A549 (cell line): ENCODE measurements around the gene DRD1. TPM values are rescaled to one million over a fixed set of nuclear protein-coding genes. Genes with fewer than 3 reads are reported as not detected.
"Not testable (repeated sequence)": the region's sequence is repeated elsewhere in the genome, so short reads cannot be mapped to it uniquely, and the experiment has no call there.

Experiments used
- ATAC-seq, 2 experiments: fragments of 200-7000 bp in 1 of 2; fragments of >200 bp in 1 of 2; cut with Nextera tagmentation in 1 of 2; cut with Tn5 transposase in 1 of 2; 3 replicates each; pipeline versions ENCODE4 v1.8.0 to v1.9.1; 2018 to 2020; ENCODE audit warnings: mild to moderate bottlenecking in 1 of 2, moderate library complexity in 1 of 2
- CTCF ChIA-PET: fragments of 300-600 bp; sonication (Branson Sonifier 250); formaldehyde crosslinking; extraction: SDS; loops from one replicate; lab custom pipeline; 2021; ENCODE audit warnings: antibody characterized with exemption, inconsistent platforms; lab: Yijun Ruan, JAX
- POLR2A ChIA-PET: fragments of 350-600 bp; formaldehyde crosslinking; extraction: SDS; loops from one replicate; lab custom pipeline; 2021; ENCODE audit warnings: antibody characterized with exemption, inconsistent platforms; lab: Yijun Ruan, JAX
- DNase-seq, 2 experiments: peaks; one replicate each; pipeline versions ENCODE4 v3.0.0 to v3.0.0-alpha.2; 2011 to 2016; ENCODE audit warnings: low read depth in 1 of 2, low spot score in 1 of 2
- FAIRE-seq: peaks from 2 replicates; lab custom pipeline; 2011; peaks lifted over from hg19 to GRCh38; lab: Jason Lieb, UNC
- H3K27ac ChIP-seq, 2 experiments: fragments of >200 bp; sonication (Bioruptor Twin); formaldehyde crosslinking; 3 replicates each; pipeline ENCODE4 v1.5.1; 2016 to 2017
- H3K4me1 ChIP-seq: fragments of >200 bp; sonication (Bioruptor Twin); formaldehyde crosslinking; 3 replicates; pipeline ENCODE4 v1.6.1; 2016
- H3K4me2 ChIP-seq: fragments of >200 bp; sonication (Bioruptor Twin); formaldehyde crosslinking; 3 replicates; pipeline ENCODE4 v1.6.1; 2016
- H3K4me3 ChIP-seq: fragments of >200 bp; sonication (Bioruptor Twin); formaldehyde crosslinking; 3 replicates; pipeline ENCODE4 v1.5.1; 2016
- H3K9me3 ChIP-seq: fragments of >200 bp; sonication (Bioruptor Twin); formaldehyde crosslinking; 3 replicates; pipeline ENCODE4 v1.6.1; 2016
- CBX2 ChIP-seq: fragments of 200-600 bp; sonication (generic); IDR thresholded peaks from 2 replicates; pipeline ENCODE4 v1.6.1; 2016; ENCODE audit warnings: low read depth, mild to moderate bottlenecking, borderline replicate concordance
- CBX8 ChIP-seq: fragments of 200-600 bp; sonication (generic); IDR thresholded peaks from 2 replicates; pipeline ENCODE4 v1.6.1; 2016
- CEBPB ChIP-seq, 2 experiments: fragments of >200 bp in 1 of 2; sonication (Bioruptor Twin) in 1 of 2; formaldehyde crosslinking in 1 of 2; IDR thresholded peaks; 2 replicates each; pipeline ENCODE4 v1.6.1; 2012 to 2016
- HDAC2 ChIP-seq: fragments of 200-600 bp; sonication (generic); IDR thresholded peaks from 2 replicates; pipeline ENCODE4 v1.6.1; 2016
- HOXB5 ChIP-seq: fragments of 250-450 bp; sonication (Bioruptor Pico); IDR thresholded peaks from 2 replicates; pipeline ENCODE4 v1.5.0; 2020; ENCODE audit warnings: mild to moderate bottlenecking, moderate library complexity
- JUNB ChIP-seq: fragments of >200 bp; sonication (Bioruptor Twin); formaldehyde crosslinking; IDR thresholded peaks from 2 replicates; pipeline ENCODE4 v1.6.1; 2016
- MAFK ChIP-seq: fragments of 450-650 bp; IDR thresholded peaks from 2 replicates; pipeline ENCODE4 v1.6.1; 2014; ENCODE audit not compliant: partially characterized antibody
- MAZ ChIP-seq: fragments of 150-350 bp; IDR thresholded peaks from 2 replicates; pipeline ENCODE4 v1.6.1; 2014; ENCODE audit warnings: antibody characterized with exemption, low read depth, low read length, borderline replicate concordance
- NFE2L2 ChIP-seq: fragments of 150-350 bp; conservative IDR thresholded peaks from 2 replicates; pipeline ENCODE4 v1.6.1; 2014; ENCODE audit warnings: low read length
- POLR2AphosphoS2 ChIP-seq: conservative IDR thresholded peaks from 2 replicates; pipeline ENCODE4 v1.6.1; 2012; ENCODE audit warnings: low read length, improper control_type of control experiment, inconsistent platforms
- RAD21 ChIP-seq, 2 experiments: fragments of >200 bp in 1 of 2; sonication (Bioruptor Twin) in 1 of 2; formaldehyde crosslinking in 1 of 2; IDR thresholded peaks in 1 of 2; conservative IDR thresholded peaks in 1 of 2; 2 replicates in 1 of 2; 3 replicates in 1 of 2; pipeline ENCODE4 v1.6.1; 2012 to 2018; ENCODE audit warnings: inconsistent platforms in 1 of 2
- RNF2 ChIP-seq: fragments of 200-600 bp; sonication (generic); IDR thresholded peaks from 2 replicates; pipeline ENCODE4 v1.6.1; 2016; ENCODE audit warnings: low read depth, mild to moderate bottlenecking, antibody characterized with exemption, moderate library complexity, borderline replicate concordance
- SMC3 ChIP-seq: fragments of >200 bp; sonication (Bioruptor Twin); formaldehyde crosslinking; IDR thresholded peaks from 3 replicates; pipeline ENCODE4 v1.6.1; 2018; ENCODE audit warnings: inconsistent platforms
- ZFP36 ChIP-seq: fragments of 450-650 bp; IDR thresholded peaks from 2 replicates; pipeline ENCODE4 v1.6.1; 2014; ENCODE audit warnings: borderline replicate concordance; ENCODE audit not compliant: partially characterized antibody
- WGBS: methylation state at CpG from one replicate; pipeline ENCODE4 v1.1.6; 2017; ENCODE audit errors: missing lambda C conversion rate; 5-methylcytosine and 5-hydroxymethylcytosine counted together
- polyA plus RNA-seq, 4 experiments: library from polyadenylated mRNA; depleted of rRNA in 3 of 4; stranded (reverse); fragments of >200 nt; fragmentation: RNase III in 1 of 4; extraction: RNeasy Plus Mini Kit Qiagen cat#74134 plus additional on column Dnase treatment in 1 of 4; gene quantifications; 2 replicates in 3 of 4; 3 replicates in 1 of 4; pipeline ENCODE4 v1.2.3, GENCODE V29; 2011 to 2017
- TF ChIP-seq, protein P1 (sequence below): fragments of >200 bp; sonication (Bioruptor Twin); formaldehyde crosslinking; IDR thresholded peaks from 3 replicates; pipeline ENCODE4 v1.6.1; 2016
- TF ChIP-seq, protein P2 (sequence below): fragments of 150-350 bp; IDR thresholded peaks from 2 replicates; pipeline ENCODE4 v1.6.1; 2014; ENCODE audit warnings: low read depth, mild to moderate bottlenecking, low read length

DRD1 gene
- polyA plus RNA-seq, 2 of the 4 experiments (the other 2 are of a cell fraction) = 0.90 to 5.7 TPM

DNA sequence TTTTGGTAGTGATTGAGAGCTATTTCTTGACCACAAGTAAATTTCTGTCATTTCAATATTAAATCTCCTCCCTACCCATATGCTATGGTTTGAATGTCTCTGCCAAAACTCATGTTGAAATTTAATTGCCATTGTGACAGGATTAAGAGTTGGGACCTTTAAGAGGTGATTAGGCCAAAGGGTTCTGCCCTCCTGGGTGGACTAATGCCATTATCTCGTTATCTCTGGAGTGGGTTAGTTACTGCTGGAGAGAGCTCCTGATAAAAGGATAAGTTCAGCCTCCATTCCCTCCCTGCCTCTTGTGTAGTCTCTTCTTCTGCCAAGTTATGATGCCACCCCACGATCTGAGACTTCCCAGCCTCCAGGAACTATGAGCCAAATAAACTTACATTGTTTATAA is 3.6 kb upstream of the DRD1 start:
- ATAC-seq (no peak), FAIRE-seq (no peak), DNase-seq (no peak)
- Histone ChIP-seq H3K4me2 (no peak overlapping the region), H3K4me3 (no peak overlapping the region), H3K4me1 (peaks cover 11% of the 10 kb centered on the region; the same call in 1 of the 3 replicates), H3K27ac (0 out of 6 replicates have a peak overlapping the region, but pooled peaks of 1 of the 2 experiments have one; percentile 5), H3K9me3 (no peaks in the 10 kb centered on the region)
- ChIA-PET CTCF (interaction anchor here (0.6 to 6.3 kb wide), 3 partner anchors 9 to 495 kb away, joined by 3 to 150 read pairs (median 3); no protein-coding TSS in a partner anchor), POLR2A (no interaction called here)
- WGBS = 23% methylated on average over 2 of the region's 2 CpGs
- TF ChIP-seq JUNB (no peak), CBX2 (no peak), HOXB5 (CRISPR knock-in tag) (no peak), NFE2L2 (no peak), CBX8 (peak; percentile 22; the same call in 1 of the 2 replicates), ZFP36 (no peak), RNF2 (peak; percentile 87; the same call in 1 of the 2 replicates), HDAC2 (no peak), MAZ (no peak), SMC3 (no peak), POLR2AphosphoS2 (no peak)
- TF ChIP-seq, protein P1, sequence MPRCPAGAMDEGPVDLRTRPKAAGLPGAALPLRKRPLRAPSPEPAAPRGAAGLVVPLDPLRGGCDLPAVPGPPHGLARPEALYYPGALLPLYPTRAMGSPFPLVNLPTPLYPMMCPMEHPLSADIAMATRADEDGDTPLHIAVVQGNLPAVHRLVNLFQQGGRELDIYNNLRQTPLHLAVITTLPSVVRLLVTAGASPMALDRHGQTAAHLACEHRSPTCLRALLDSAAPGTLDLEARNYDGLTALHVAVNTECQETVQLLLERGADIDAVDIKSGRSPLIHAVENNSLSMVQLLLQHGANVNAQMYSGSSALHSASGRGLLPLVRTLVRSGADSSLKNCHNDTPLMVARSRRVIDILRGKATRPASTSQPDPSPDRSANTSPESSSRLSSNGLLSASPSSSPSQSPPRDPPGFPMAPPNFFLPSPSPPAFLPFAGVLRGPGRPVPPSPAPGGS = no peak
- TF ChIP-seq, protein P2, sequence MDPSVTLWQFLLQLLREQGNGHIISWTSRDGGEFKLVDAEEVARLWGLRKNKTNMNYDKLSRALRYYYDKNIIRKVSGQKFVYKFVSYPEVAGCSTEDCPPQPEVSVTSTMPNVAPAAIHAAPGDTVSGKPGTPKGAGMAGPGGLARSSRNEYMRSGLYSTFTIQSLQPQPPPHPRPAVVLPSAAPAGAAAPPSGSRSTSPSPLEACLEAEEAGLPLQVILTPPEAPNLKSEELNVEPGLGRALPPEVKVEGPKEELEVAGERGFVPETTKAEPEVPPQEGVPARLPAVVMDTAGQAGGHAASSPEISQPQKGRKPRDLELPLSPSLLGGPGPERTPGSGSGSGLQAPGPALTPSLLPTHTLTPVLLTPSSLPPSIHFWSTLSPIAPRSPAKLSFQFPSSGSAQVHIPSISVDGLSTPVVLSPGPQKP = no peak

DNA sequence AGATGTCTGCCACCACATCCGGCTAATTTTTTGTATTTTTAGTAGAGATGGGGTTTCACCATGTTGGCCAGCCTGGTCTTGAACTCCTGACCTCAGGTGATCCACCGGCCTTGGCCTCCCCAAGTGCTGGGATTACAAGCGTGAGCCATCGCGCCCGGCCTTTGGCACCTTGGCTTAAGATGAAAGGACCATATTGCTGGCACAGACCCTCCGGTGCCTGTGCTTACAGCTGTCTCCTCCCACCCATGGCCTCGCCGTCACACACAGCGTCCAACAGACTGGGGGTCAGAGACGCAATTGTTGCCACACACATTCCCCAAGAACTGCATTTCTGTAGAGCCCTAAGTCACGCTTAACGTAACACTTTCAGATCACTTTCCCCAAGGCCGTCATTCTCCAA is 2.4 kb upstream of the DRD1 start:
- ATAC-seq, POLR2A ChIA-PET, H3K27ac ChIP-seq, H3K9me3 ChIP-seq, DNase-seq, H3K4me3 ChIP-seq, FAIRE-seq, H3K4me2 ChIP-seq: not testable (repeated sequence)
- peaks cover 11% of the 10 kb centered on the region; the same call in 1 of the 3 replicates for H3K4me1 ChIP-seq
- CTCF ChIA-PET = interaction anchor here (1.2 to 6.3 kb wide), 5 partner anchors 15 to 493 kb away, joined by 5 to 150 read pairs (median 6); no protein-coding TSS in a partner anchor
- 94% methylated on average over 14 of the region's 14 CpGs for WGBS

DNA sequence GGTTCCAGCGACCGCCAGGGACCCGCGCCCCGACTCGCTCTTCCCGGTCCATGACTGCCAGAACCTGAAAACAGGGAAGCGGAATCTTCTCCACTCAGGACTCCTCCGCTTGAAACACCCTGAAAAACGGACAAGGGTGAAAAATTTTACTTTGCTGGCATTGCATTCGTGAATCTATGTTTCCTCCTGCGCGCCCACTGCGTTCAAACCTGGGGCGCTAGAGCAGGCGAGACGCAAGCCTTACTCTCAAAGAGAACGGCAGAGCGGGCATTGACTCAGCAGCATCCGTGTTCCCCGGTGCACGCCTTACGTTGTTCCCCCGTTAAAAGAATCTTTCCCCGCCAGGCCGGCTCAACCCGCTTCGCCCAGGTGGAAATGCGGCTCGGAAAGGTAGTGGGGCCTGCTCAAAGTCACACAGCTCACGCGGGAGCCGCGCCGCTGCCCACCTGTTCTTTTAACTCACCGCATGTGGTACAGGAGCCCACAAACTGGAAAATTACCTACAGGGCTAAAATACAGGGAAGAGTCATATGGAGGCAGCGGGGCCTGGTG is 999 bp upstream of the DRD1 start:
- Histone ChIP-seq H3K27ac (peak overlapping the region; percentile 72 to 87), H3K4me1 (peaks cover 16% of the 10 kb centered on the region; the same call in 1 of the 3 replicates), H3K9me3 (no peaks in the 10 kb centered on the region), H3K4me3 (peak overlapping the region; percentile 51), H3K4me2 (peak overlapping the region; percentile 84)
- no peak for FAIRE-seq
- CTCF ChIA-PET = interaction anchor here (0.6 to 6.3 kb wide), 27 partner anchors 11 to 534 kb away, joined by 3 to 150 read pairs (median 5); no protein-coding TSS in a partner anchor
- 57% methylated on average over 34 of the region's 37 CpGs for WGBS
- POLR2A ChIA-PET = interaction anchor here (2.1 kb wide), 1 partner anchor 66 kb away, joined by 9 read pairs; no protein-coding TSS in a partner anchor
- no peak for ATAC-seq
- DNase-seq = no peak
- no peak for TF ChIP-seq MAFK
- 0 out of 5 replicates have a peak, but pooled peaks of 1 of the 2 experiments have one; percentile 4 for TF ChIP-seq RAD21 (conservative IDR thresholded peaks at IDR 0.05 in 1 of 2, IDR thresholded peaks at IDR 0.05 in 1 of 2)
- no peak for TF ChIP-seq CEBPB (IDR thresholded peaks at IDR 0.05)
